SH-SY5Y (cell line): ENCODE results near the gene LYPD6B.

Source experiments
- GATA2 ChIP-seq: IDR thresholded peaks from 2 replicates; pipeline ENCODE4 v1.6.1; 2011; ENCODE audit warnings: mild to moderate bottlenecking, low read depth, low read length
- GATA3 ChIP-seq: IDR thresholded peaks from 2 replicates; pipeline ENCODE4 v1.6.1; 2011; ENCODE audit warnings: low read depth, mild to moderate bottlenecking, low read length, moderate library complexity

Gene LYPD6B

DNA sequence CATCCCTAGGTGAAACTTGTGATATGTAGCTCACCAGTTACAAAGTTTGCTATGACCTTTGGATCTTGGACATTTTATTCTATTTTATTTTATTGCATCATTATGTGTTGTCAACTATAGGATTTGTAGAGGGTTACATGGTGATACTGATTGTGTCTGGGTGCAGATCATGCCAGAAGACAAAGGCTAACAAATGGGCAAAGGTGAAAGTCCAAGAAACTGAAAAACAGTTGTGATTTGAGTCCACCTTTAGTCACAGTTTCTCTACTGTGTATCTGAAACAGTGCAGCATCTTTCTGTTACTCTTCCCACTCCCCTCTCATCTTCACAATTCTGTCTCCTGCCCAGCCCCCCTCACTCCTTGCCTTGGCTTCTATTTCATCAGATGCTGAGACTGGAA lies 180.0 kb downstream of the LYPD6B start:
- TF ChIP-seq GATA2 (no peak), GATA3 (no peak)

DNA sequence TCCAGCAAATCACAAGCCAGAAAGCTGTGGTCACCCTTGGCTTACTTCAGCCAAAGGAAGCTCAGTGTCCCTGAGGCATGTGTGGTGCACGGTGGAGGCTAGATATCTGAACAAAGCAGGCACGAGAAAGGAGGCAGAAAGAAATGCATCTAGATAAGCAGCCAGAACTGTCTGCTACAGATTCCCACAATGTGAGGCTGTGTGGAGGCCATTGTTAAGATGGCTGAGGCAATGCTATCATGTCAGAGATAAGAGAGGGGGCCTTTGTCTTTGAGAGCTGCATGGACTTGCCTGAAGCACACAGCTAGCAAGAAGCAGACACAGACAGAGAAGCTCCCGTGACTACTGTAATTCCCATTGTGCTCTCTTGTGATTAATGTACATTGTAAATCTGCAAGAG lies 181.4 kb downstream of the LYPD6B start:
- TF ChIP-seq GATA3, result no peak

DNA sequence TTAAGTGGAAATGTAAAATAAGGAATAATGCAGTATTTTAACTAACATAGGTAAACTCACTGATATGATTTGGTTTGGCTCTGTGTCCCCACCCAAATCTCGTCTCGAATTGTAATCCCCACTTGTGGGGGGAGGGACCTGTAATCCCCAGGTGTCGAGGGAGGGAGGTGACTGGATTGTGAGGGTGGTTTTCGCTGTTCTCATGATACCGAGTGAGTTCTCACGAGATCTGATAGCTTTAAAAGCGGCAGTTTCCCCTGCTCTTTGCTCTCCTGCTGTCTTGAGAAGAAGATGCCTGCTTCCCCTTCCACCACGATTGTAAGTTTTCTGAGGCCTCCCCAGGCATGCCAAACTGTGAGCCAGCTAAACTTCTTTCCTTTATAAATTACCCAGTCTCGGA lies 182.5 kb downstream of the LYPD6B start:
- TF ChIP-seq GATA2, result no peak
- TF ChIP-seq GATA3, result no peak

DNA sequence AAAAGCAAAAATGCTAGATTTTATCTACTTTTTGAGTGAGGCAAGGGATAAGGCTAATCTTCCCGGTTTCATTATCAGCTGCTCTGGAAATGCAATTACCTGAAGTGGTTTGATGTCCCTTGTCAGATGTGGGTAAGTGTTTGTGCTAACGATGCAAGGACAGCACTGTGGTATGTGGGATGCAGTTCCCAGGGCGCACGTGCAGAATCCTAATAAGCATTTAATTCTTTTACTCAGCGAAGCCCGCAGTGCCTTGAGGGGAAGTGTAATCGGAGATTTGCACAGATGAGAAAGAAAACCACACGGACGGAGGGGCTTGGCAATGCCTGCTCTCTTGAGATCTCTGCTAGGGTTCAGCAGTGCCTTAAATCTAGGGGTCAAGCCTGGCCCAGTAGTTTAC lies 183.4 kb downstream of the LYPD6B start:
- peak; percentile 62; the same call in 1 of the 2 replicates for TF ChIP-seq GATA3
- peak; percentile 78 for TF ChIP-seq GATA2

DNA sequence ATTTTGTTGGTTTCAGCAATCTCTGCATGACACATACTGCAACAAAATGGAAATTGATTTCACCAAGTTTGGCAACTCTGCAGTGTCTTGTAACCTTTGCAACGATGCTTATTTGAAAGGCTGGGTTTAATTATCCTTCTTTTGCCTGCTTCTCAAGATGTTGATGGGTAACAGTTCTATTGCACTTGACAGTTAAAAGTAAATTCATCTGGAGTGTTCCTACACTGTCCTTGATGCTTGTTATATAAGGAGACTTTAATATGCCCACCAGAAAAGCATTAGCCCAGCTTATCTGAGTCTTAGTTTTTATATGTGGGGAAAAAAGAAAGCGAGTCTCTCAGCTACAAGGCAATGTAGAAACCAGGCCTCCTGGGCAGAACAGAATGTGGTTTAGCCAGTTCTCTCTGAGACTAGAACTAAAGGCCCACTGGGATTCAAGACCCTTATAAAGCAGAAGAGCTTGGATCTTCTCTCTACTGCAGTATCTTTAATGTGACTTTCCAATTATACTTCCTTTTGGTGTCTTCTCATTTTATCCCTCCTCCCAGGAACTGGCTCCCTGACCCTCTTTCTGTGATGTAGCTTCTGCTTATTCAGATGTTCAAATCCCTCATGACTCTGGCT lies 185.1 kb downstream of the LYPD6B start:
- TF ChIP-seq GATA3 (no peak), GATA2 (no peak)

DNA sequence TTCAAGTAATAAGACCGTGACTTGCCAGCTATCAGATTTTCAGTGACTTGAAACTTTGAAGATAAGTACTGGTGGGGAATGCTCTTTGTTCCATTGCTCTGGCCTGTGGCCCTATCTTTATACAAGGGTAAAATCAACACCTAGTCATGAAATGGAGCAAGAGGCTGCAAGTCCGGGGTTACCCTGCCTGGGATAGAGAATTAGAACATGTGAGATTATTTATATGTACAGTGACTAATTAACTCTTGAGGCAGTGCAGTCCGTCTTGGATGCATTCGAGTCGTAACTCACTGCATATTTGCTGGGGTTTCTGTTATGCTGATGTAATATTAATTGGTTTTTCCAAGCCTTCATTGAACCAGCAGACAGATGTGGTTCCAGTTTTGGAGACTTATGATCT lies 186.0 kb downstream of the LYPD6B start:
- no peak for TF ChIP-seq GATA3

DNA sequence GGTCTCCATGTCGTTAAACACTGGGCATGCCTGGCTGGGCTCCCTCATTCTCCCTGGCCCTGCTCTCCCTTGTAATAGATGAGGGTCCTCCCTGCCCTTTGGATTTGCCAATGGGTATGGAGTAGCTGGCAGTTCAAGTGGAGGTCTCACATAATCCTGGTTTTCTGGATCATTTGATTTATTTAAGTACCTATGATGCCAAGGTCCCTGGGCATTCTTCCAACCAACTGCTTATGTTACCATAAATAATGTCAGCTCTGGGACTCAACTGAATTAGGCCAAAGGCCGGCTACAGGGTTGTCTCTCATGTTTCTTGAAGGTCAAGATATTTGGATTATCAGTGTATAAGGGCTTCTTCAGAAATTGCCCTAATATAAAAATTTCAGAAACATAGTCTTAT lies 186.9 kb downstream of the LYPD6B start:
- TF ChIP-seq GATA3, result no peak
- TF ChIP-seq GATA2, result no peak

DNA sequence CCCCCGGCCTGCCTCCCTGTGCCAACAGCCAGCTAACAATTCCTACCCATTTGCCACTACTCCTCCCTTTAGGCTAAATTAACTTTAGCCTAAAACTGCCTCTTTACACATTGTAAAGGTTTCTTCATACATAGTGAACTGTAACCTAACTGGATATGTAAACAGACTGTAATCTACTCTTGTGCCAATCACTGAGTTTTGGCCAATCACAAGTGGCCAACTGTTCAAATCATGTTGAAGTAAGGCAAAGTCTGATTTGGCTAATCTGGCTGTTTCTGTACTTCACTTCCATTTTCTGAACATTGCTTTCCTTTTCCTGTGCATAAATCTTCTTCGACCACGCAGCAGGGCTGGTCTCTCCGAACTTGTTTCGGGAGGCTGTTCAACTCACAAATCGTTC lies 188.3 kb downstream of the LYPD6B start:
- TF ChIP-seq GATA3 (no peak), GATA2 (no peak)

DNA sequence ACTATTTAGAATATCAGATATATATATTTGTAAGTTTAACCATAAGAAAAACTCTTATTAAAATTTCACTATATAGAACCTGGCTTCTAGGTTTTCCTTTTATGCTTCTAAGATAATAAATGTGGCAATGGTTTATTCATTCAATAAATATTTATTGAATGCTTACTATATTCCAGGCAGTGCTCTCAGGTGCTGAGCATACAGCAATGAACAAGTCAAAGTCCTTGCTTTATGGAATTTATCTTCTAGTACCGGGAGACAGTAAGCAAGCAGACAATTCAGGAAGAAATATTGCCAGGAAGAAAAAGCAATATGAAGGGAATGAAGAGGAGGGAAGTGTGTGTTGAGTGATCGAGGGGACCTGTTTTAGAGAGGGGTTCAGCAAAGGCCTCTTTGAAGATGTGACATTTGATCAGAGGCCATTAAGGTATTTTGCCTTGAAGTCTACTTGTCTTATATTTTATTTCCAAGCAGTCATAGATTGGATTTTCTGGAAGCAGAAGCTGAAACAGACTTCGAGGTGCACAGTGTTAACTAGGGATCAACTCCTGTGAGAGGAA lies 197.4 kb downstream of the LYPD6B start:
- no peak for TF ChIP-seq GATA2
- TF ChIP-seq GATA3, result no peak

DNA sequence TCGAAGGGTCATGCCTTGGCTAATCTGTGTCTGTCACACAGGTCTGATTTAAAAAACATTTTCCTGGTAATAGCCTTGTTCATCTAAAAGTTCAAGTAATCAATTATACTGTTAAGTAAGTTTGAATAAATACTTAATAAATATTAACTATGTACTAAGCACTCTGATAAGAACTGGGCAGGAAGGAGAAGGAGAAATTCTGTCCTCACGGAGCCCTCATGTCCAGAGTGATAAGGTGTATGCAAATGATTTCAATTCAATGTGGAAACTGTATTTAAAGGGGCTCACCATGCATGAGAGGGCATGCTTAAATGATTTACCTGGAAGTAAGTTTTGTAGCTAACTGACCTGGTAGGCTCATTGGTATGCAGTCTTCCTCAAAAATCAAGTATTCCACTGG lies 197.9 kb downstream of the LYPD6B start:
- TF ChIP-seq GATA3 (no peak), GATA2 (no peak)

DNA sequence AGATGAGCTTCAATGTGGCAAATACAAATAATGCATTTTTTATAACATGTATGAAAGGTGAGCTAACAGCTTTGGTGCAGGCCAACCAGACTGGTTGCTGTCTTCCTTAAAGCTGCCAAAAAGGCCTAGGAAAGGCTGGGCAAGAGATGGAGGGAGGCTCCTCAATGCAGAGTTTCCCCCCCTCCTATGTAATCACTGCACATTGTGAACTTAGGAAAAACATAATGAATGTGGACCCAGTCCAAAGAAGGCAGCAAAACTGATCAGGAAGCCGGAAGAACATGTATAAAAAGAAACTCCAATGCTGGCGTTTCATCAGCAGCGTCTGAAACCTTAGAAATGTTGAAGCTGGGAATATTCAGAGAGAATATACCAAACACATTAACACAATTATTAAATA lies 207.7 kb downstream of the LYPD6B start:
- no peak for TF ChIP-seq GATA2
- no peak for TF ChIP-seq GATA3

DNA sequence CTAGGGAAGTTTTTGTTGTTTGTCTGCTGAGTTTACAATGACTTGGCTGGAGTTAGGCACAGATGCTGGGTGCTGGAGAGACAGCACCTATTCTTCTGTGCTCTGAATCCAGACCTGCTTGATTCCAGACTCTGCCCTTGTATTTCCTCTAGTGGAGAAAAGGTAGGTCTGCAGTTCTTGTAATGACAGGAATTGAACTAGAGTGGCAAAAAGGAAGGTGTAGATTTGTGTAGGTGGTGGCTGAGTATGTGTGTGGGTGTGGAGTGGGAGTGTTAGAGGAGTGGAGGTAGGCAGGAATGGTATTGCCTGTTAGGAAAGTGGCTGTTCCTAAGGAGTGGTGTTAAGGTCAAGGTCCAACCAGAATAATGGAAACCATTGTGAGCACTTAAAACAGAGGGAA lies 220.0 kb downstream of the LYPD6B start:
- TF ChIP-seq GATA2 (no peak), GATA3 (no peak)

DNA sequence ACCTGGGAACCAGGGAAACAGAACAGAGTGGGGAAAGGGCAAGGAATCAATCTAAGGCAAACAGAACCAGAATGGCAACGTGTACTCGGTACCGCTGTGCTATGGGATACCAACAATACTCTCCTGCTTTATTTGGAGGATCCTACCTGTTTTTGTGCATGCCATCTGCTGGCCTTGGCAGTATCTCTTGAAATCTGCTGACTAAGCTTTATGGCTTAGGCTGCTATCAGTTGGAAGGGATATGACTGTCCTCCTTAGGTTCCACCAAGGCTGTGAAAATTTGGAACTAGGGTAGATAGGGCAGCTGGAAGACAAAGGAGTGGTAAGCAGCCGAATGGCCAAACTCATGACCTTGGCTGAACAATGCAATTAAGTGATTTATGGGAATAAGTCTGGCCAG lies 220.6 kb downstream of the LYPD6B start:
- TF ChIP-seq GATA2 (no peak), GATA3 (no peak)

DNA sequence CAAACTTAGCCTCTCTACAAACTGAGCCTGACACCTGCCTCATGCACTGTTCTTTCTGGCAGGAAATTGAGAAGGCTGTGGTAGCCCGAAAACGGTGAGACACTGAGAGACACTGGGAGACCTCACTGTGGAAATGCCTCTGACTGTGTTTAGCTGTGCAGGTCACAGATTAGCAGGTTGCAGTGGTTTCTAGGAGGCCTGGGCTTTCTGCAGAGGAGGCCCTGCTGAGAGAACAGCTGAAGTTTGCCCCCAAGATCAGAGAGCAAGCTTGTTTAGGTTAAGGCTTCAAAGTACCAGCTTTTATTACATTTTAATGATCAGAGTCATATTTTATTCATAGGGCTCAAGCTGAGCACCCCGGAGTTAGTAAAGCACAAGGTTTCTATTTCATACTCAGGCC lies 223.2 kb downstream of the LYPD6B start:
- TF ChIP-seq GATA2, result no peak
- TF ChIP-seq GATA3, result no peak
